Left colon (tissue), 2 donors: ENCODE data around the gene FBXO21. TPM values are rescaled to one million over a fixed set of nuclear protein-coding genes. Genes with fewer than 3 reads are reported as not detected.
A peak's percentile ranks its signal among the peaks of the same experiment; 100 is the strongest.
"Not testable (repeated sequence)": the region's sequence is repeated elsewhere in the genome, so short reads cannot be mapped to it uniquely, and the experiment has no call there.

Experiments
- ATAC-seq: fragments of 200-7000 bp; cut with Tn5 transposase; one replicate; pipeline ENCODE4 v1.9.1; 2020; ENCODE audit warnings: mild to moderate bottlenecking, moderate library complexity
- DNase-seq, 2 donors: peaks; one replicate each; pipeline ENCODE4 v3.0.0-alpha.2; 2020
- intact Hi-C, 2 donors: fragments of 100-400 bp; cut with DNase I in 1 of 2; cut with micrococcal nuclease in 1 of 2; formaldehyde crosslinking; loops; one replicate each; pipeline versions ENCODE4 v1.11.2 to v1.14.0; 2022; cut with DNase I, micrococcal nuclease
- total RNA-seq, 2 donors: library from RNA; stranded (reverse); fragmentation: NEBNext Ultra II Directional; extraction: Animal tissue kit (Norgen Biotek cat#: 25700); gene quantifications; one replicate each; pipeline ENCODE4 v1.2.1, GENCODE V29; 2021
- donor health status: DM: no; HTN: no; CAD: no.
- donor health status: DM: yes; HTN: yes; CAD: no.

Gene FBXO21
- total RNA-seq, 2 donors from 2014 or later = 28.1 to 30.2 TPM

GRCh38 chr12:117098361-117099217, 91.7 kb downstream of the FBXO21 start:
- peak; percentile 41 for ATAC-seq
- DNase-seq = peak in 1 of 2 donors; percentile 27
- intact Hi-C loops = no loop called here

- intact Hi-C loops = no loop called here
- DNase-seq = no peak
- no peak for ATAC-seq
Observed at GRCh38 chr12:117098024-117098360, 92.3 kb downstream of the FBXO21 start.

GRCh38 chr12:117097159-117097558, 93.1 kb downstream of the FBXO21 start:
- no peak for ATAC-seq
- no peak for DNase-seq
- intact Hi-C loops = no loop called here

- no peak for ATAC-seq
- intact Hi-C loops = no loop called here
- DNase-seq = no peak
Observed at GRCh38 chr12:117096501-117097042, 93.7 kb downstream of the FBXO21 start.

GRCh38 chr12:117095191-117095590, 95.1 kb downstream of the FBXO21 start:
- intact Hi-C loops, DNase-seq: not testable (repeated sequence)
- peak; percentile 47 for ATAC-seq

GRCh38 chr12:117093918-117094630, 96.2 kb downstream of the FBXO21 start:
- ATAC-seq = no peak
- DNase-seq = no peak
- intact Hi-C loops = no loop called here

- intact Hi-C loops = no loop called here
- DNase-seq (no peak), ATAC-seq (no peak)
Observed at GRCh38 chr12:117093431-117093830, 96.8 kb downstream of the FBXO21 start.

GRCh38 chr12:117092886-117093285, 97.4 kb downstream of the FBXO21 start:
- ATAC-seq (no peak), DNase-seq (no peak)
- intact Hi-C loops = no loop called here

- ATAC-seq (no peak), DNase-seq (no peak)
- intact Hi-C loops = no loop called here
Observed at GRCh38 chr12:117092511-117092780, 97.8 kb downstream of the FBXO21 start.

Other genes with a start within 250 kb of the FBXO21 start
- gene TESC, start 91.1 kb downstream of the FBXO21 start, total RNA-seq = 1 to 10 TPM; 1.7 to 2.3 TPM
- gene NOS1, start 171.2 kb upstream of the FBXO21 start, total RNA-seq = under 1 TPM; 0.06 to 0.45 TPM